Esophagus muscularis mucosa (tissue), 4 donors: ENCODE data around the gene OSBPL7. TPM values are rescaled to one million over a fixed set of nuclear protein-coding genes. Genes with fewer than 3 reads are reported as not detected.

Source experiments
- DNase-seq: peaks from one replicate; pipeline ENCODE4 v3.0.0-alpha.2; 2017; ENCODE audit errors: extremely low spot score
- H3K27ac ChIP-seq, 4 donors: fragments of 200-600 bp; sonication (generic); replicated peaks in 1 of 4; 1 replicate in 3 of 4; 2 replicates in 1 of 4; pipeline ENCODE4 v1.5.1; 2016 to 2019; ENCODE audit warnings: mild to moderate bottlenecking in 1 of 4
- H3K27me3 ChIP-seq, 4 donors: fragments of 200-600 bp; sonication (generic); one replicate each; pipeline versions ENCODE4 v1.5.1 to v1.6.0; 2016 to 2019
- H3K36me3 ChIP-seq, 4 donors: fragments of 200-600 bp; sonication (generic); one replicate each; pipeline ENCODE4 v1.5.1; 2016 to 2019
- H3K4me1 ChIP-seq, 4 donors: fragments of 200-600 bp; sonication (generic); one replicate each; pipeline ENCODE4 v1.5.1; 2016 to 2019
- H3K4me3 ChIP-seq, 4 donors: fragments of 200-600 bp; sonication (generic); 1 replicate in 2 of 4; 2 replicates in 2 of 4; pipeline ENCODE4 v1.5.1; 2016 to 2019; ENCODE audit warnings: mild to moderate bottlenecking in 4 of 4, moderate library complexity in 1 of 4
- H3K9me3 ChIP-seq, 4 donors: fragments of 200-600 bp; sonication (generic); 1 replicate in 3 of 4; 2 replicates in 1 of 4; pipeline ENCODE4 v1.5.1; 2016 to 2019
- EP300 ChIP-seq: sonication (generic); formaldehyde crosslinking; IDR thresholded peaks from one replicate; pipeline ENCODE4 v1.6.1; 2017; ENCODE audit warnings: antibody characterized with exemption
- POLR2A ChIP-seq: fragments of 450-650 bp; IDR thresholded peaks from one replicate; pipeline ENCODE4 v1.6.1; 2017; ENCODE audit warnings: antibody characterized with exemption, moderate library complexity, mild to moderate bottlenecking, low read depth
- POLR2AphosphoS5 ChIP-seq, 2 donors: sonication (generic); formaldehyde crosslinking; IDR thresholded peaks; one replicate each; pipeline ENCODE4 v1.6.1; 2017; ENCODE audit warnings: antibody characterized with exemption in 2 of 2
- WGBS: methylation state at CpG from one replicate; pipeline ENCODE4 v1.1.5; 2018; 5-methylcytosine and 5-hydroxymethylcytosine counted together
- intact Hi-C: fragments of 100-400 bp; cut with DNase I; formaldehyde crosslinking; loops from one replicate; pipeline ENCODE4 v1.15.1; 2023
- total RNA-seq, 4 donors: library from RNA; depleted of rRNA; stranded (reverse); fragments of >200 nt; gene quantifications; one replicate each; pipeline versions ENCODE4 v1.1.0 to v1.2.1, GENCODE V29; 2016
- TF ChIP-seq, protein P1 (sequence below), 3 experiments: fragments of 200-600 bp in 2 of 3; fragments of 450-650 bp in 1 of 3; sonication (generic) in 2 of 3; IDR thresholded peaks; one replicate each; pipeline ENCODE4 v1.5.1; 2017 to 2019; ENCODE audit warnings: antibody characterized with exemption in 3 of 3, mild to moderate bottlenecking in 2 of 3, moderate library complexity in 1 of 3

The OSBPL7 gene
- total RNA-seq, 4 donors from 2014 or later = 2.0 to 8.4 (median 4.7) TPM

DNA sequence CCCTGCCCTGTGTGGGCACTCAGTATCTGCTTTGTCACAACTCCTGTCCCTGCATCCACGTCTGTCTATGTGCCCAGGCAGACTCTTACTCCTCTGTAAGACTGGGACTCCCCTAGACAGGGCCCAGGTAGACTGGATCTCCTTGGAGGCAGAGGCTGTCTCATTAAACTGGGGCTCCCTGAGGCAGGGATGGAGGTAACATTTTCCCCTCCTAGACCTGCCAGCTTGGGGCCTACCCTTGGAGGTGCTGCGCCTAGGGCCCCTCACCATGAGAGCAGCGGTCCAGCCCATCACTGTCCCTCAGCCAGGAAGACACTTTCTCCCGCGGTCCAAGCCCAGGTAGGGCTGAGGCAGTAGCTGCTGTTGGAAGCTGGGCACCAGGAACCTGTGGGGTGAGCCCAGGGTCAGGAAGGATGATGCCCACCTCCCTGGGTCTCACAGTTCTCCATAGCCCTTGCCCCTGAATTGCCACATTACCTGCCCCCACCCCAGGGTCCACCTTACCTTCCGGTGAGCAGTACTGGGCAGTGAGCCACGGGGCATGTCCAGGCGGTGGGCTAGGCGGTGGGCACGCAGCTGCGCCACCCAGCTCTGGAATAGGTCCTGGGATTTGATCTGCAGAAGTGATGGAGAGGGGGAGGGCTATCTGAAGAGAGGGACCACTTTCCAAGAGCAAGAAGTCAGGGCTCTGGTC, 3.4 kb downstream of the OSBPL7 start:
- H3K27me3 ChIP-seq = no peaks in the 10 kb centered on the region
- TF ChIP-seq POLR2AphosphoS5 (IDR thresholded peaks at IDR 0.05) (no peak), EP300 (no peak), POLR2A (no peak)
- TF ChIP-seq, protein P1, sequence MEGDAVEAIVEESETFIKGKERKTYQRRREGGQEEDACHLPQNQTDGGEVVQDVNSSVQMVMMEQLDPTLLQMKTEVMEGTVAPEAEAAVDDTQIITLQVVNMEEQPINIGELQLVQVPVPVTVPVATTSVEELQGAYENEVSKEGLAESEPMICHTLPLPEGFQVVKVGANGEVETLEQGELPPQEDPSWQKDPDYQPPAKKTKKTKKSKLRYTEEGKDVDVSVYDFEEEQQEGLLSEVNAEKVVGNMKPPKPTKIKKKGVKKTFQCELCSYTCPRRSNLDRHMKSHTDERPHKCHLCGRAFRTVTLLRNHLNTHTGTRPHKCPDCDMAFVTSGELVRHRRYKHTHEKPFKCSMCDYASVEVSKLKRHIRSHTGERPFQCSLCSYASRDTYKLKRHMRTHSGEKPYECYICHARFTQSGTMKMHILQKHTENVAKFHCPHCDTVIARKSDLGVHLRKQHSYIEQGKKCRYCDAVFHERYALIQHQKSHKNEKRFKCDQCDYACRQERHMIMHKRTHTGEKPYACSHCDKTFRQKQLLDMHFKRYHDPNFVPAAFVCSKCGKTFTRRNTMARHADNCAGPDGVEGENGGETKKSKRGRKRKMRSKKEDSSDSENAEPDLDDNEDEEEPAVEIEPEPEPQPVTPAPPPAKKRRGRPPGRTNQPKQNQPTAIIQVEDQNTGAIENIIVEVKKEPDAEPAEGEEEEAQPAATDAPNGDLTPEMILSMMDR (IDR thresholded peaks at IDR 0.05) = no peak
- intact Hi-C loops = no loop called here
- no peak overlapping the region for H3K4me3 ChIP-seq
- 91% methylated on average over 6 of the region's 11 CpGs for WGBS
- H3K4me1 ChIP-seq = peaks cover 22 to 29% (median 23%) of the 10 kb centered on the region in 4 donors
- no peak overlapping the region for H3K27ac ChIP-seq
- peaks cover 0 to 67% (median 65%) of the 10 kb centered on the region in 4 donors for H3K36me3 ChIP-seq
- H3K9me3 ChIP-seq = no peaks in the 10 kb centered on the region
- DNase-seq = no peak

DNA sequence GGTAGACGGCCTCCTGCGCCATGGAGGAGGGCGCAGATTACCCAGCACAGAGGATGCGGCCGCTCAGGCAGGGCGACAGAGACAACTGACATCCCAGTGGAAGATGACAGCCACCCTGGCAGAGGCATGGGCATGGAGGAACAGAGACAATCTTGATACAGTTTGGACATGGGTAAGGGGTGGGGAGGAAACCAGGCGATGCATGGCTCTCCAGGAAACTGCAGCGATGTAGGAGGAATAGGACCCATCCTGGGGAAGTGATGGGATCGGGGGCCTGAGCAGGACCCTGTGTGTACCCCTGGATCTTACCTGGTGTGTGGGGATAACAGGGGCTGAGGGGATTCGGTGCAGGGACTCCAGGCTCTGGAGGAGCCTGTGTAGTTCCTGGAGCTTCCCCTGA, 4.6 kb downstream of the OSBPL7 start:
- H3K27ac ChIP-seq = no peak overlapping the region
- no peaks in the 10 kb centered on the region for H3K9me3 ChIP-seq
- WGBS = 96% methylated on average over 10 of the region's 10 CpGs
- H3K4me3 ChIP-seq = no peak overlapping the region
- no peak for DNase-seq
- peaks cover 0 to 76% (median 73%) of the 10 kb centered on the region in 4 donors for H3K36me3 ChIP-seq
- H3K4me1 ChIP-seq = peaks cover 16 to 21% (median 18%) of the 10 kb centered on the region in 4 donors
- H3K27me3 ChIP-seq = no peaks in the 10 kb centered on the region
- TF ChIP-seq EP300 = no peak
- TF ChIP-seq, protein P1 (IDR thresholded peaks at IDR 0.05) = no peak
- no peak for TF ChIP-seq POLR2AphosphoS5 (IDR thresholded peaks at IDR 0.05)
- TF ChIP-seq POLR2A = no peak
- intact Hi-C loops = no loop called here

DNA sequence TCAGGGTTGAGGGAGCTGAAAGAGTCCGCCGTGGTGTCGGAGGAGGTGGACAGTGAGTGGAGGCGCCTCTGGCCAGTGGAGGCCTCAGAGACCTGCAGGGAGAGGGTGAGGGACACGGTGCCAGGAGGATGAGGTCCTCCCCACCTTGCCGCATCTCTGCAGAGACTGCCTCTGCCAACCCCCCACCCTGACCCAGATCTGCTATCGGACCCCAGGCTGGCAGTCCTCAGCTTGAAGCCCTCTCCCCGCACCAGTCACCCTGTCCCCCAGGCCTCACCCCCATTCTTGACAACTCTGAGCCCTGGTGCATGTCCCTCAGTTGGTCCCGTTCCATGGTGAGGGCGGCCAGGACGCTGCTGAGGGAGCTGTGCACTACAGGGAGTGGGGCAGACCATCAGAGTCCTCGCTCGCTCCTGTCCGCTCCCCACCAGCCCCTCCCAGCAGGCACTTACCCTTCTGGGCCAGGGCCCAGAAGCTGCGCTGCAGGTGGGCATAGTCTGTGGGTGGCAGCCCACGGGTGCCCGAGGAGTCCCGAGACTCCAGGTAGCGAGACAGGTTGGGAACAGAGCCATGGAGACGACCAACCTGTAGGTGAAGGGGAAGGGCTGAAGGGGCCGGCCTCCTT, 5.4 kb downstream of the OSBPL7 start:
- Histone ChIP-seq H3K36me3 (peaks cover 0 to 80% (median 74%) of the 10 kb centered on the region in 4 donors), H3K4me1 (peaks cover 11 to 17% (median 11%) of the 10 kb centered on the region in 4 donors), H3K27ac (no peak overlapping the region), H3K9me3 (no peaks in the 10 kb centered on the region), H3K27me3 (no peaks in the 10 kb centered on the region), H3K4me3 (no peak overlapping the region)
- intact Hi-C loops = no loop called here
- 92% methylated on average over 13 of the region's 21 CpGs for WGBS
- TF ChIP-seq EP300 = no peak
- TF ChIP-seq, protein P1 (IDR thresholded peaks at IDR 0.05) = no peak
- TF ChIP-seq POLR2A = no peak
- no peak for TF ChIP-seq POLR2AphosphoS5 (IDR thresholded peaks at IDR 0.05)
- no peak for DNase-seq

DNA sequence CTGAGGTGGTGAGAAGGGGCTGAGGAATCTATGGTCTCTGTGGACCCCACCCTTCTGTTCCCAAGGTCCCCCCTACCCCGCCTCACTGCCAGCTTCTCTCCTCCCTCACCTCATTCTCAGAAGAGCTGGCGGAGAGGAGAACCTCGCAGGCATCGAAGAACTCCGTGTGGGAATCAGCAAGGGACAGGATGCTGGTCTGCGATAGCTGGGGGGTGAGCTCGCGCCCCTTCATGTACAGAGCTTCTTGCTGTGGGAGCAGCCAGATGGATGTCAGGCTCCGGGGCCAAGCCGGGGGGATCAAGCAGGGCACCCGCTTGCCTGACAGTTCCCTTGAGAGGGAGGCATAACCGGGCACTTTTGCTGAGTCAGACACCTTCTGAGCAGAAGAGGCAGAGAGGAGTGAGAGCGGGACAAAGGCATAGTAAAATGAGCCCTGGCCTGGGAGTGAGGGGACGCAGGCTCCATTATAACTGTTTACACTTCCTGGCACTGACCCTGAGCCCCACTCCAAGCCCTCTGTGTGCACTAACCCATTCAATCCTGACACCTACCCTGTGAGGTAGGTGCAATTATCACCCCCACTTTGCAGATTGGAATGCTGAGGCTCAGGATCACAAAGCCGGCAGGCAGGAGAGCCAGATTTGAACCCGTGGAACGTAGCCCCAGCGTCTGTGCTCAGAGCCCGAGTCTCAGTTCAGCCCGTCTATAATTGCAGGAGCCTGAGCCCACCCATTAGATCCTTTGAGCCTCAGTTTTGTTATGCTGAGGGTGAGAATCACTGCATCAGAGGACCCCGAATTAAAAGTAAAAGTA, 6.3 kb downstream of the OSBPL7 start:
- intact Hi-C loops = no loop called here
- H3K9me3 ChIP-seq = no peaks in the 10 kb centered on the region
- H3K4me3 ChIP-seq = no peak overlapping the region
- H3K36me3 ChIP-seq = peaks cover 0 to 87% (median 78%) of the 10 kb centered on the region in 4 donors
- no peaks in the 10 kb centered on the region for H3K27me3 ChIP-seq
- H3K4me1 ChIP-seq = peaks cover 1 to 15% (median 2%) of the 10 kb centered on the region in 4 donors
- 97% methylated on average over 21 of the region's 21 CpGs for WGBS
- no peak for DNase-seq
- no peak overlapping the region for H3K27ac ChIP-seq
- TF ChIP-seq POLR2AphosphoS5 (IDR thresholded peaks at IDR 0.05) = no peak
- no peak for TF ChIP-seq POLR2A

DNA sequence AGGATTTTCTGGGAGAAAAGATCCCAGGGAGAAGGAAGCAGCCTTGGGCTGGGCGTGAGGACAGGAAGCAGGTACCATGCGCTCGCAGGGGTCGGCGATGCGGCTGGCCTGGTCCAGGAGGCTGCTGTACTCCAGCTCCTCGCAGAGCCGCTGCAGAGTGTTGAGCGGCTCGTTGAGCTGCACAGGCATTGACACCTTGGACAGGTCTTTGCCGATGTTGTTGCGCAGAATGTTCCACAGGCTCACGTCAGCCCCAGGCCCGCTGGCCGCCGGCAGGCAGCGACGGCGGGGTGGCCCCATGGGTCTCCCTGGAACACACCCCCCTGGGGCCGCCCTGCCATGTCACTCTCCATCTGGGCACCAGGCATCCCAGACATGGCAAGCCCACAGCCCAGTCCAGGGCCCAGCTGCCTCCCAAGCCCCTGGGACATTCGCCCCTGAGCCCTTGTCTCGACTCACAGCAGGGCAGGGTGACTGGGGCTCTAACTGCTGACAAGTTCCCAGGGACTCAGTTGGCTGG, 8.0 kb downstream of the OSBPL7 start:
- Histone ChIP-seq H3K4me3 (no peak overlapping the region), H3K27me3 (no peaks in the 10 kb centered on the region), H3K9me3 (no peaks in the 10 kb centered on the region), H3K27ac (no peak overlapping the region), H3K36me3 (peaks cover 0 to 92% (median 85%) of the 10 kb centered on the region in 4 donors), H3K4me1 (peaks cover 0 to 16% (median 0%) of the 10 kb centered on the region in 4 donors)
- TF ChIP-seq EP300 (no peak), POLR2A (no peak), POLR2AphosphoS5 (IDR thresholded peaks at IDR 0.05) (no peak)
- TF ChIP-seq, protein P1 (IDR thresholded peaks at IDR 0.05) = no peak
- DNase-seq = no peak
- intact Hi-C loops = no loop called here
- 98% methylated on average over 6 of the region's 22 CpGs for WGBS
